ENCODE measurements around the gene NUP42.

The NUP42 gene

DNA sequence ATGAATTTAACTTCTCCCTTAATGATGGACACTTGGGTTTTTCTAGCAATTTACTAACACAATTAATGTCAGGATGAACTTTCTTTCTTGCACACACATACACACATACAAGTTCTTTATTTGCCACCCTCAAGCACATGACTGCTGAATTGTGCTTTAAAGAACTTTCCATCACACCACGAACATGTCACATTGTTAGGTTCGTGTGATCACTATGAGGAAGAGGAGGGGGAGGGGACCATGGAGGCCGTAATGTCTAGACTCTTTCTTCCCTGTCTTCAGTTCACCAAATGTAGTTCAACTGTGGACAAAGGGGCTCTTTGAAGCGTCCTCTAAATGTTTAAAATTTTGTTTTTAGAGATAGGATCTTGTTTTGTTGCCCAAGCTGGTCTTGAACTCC lies 31.0 kb downstream of the NUP42 start:
- no peak for TF ChIP-seq SIN3A (IDR thresholded peaks at IDR 0.05; ENCODE audit: borderline replicate concordance, insufficient read depth, low read length)
- no peak for TF ChIP-seq TAF1 (IDR thresholded peaks at IDR 0.05; ENCODE audit: borderline replicate concordance, insufficient read depth, low read length)
- TF ChIP-seq FOXP2 (optimal IDR thresholded peaks at IDR 0.05; ENCODE audit: borderline replicate concordance, extremely low read depth, extremely low read length, insufficient read depth), result no peak
- no peak for TF ChIP-seq POLR2AphosphoS5 (IDR thresholded peaks at IDR 0.05; ENCODE audit: low read depth, low read length)
- TF ChIP-seq, protein P1, sequence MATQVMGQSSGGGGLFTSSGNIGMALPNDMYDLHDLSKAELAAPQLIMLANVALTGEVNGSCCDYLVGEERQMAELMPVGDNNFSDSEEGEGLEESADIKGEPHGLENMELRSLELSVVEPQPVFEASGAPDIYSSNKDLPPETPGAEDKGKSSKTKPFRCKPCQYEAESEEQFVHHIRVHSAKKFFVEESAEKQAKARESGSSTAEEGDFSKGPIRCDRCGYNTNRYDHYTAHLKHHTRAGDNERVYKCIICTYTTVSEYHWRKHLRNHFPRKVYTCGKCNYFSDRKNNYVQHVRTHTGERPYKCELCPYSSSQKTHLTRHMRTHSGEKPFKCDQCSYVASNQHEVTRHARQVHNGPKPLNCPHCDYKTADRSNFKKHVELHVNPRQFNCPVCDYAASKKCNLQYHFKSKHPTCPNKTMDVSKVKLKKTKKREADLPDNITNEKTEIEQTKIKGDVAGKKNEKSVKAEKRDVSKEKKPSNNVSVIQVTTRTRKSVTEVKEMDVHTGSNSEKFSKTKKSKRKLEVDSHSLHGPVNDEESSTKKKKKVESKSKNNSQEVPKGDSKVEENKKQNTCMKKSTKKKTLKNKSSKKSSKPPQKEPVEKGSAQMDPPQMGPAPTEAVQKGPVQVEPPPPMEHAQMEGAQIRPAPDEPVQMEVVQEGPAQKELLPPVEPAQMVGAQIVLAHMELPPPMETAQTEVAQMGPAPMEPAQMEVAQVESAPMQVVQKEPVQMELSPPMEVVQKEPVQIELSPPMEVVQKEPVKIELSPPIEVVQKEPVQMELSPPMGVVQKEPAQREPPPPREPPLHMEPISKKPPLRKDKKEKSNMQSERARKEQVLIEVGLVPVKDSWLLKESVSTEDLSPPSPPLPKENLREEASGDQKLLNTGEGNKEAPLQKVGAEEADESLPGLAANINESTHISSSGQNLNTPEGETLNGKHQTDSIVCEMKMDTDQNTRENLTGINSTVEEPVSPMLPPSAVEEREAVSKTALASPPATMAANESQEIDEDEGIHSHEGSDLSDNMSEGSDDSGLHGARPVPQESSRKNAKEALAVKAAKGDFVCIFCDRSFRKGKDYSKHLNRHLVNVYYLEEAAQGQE (IDR thresholded peaks at IDR 0.05; ENCODE audit: insufficient read depth in 1 of 2, low read depth in 2 of 2, low read length in 2 of 2), result no peak

DNA sequence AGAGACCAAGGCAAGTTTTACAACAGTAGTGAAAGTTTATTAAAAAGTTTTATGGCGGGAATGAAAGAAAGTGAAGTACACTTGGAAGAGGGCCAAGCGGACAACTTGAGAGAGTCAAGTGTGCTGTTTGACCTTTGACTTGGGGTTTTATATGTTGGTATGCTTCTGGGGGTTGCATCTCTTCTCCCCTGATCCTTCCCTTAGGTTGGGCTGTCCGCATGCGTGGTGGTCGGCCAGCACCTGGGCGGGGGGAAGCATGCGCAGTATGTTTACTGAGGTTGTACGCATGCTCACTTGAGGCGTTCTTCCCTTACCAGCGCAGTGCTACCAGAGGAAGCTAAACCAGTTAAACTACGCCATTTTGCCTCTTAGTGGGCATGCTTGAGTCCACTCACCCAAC lies 31.9 kb downstream of the NUP42 start:
- no peak for TF ChIP-seq SIN3A (IDR thresholded peaks at IDR 0.05; ENCODE audit: borderline replicate concordance, insufficient read depth, low read length)
- no peak for TF ChIP-seq POLR2AphosphoS5 (IDR thresholded peaks at IDR 0.05; ENCODE audit: low read depth, low read length)
- TF ChIP-seq FOXP2 (optimal IDR thresholded peaks at IDR 0.05; ENCODE audit: borderline replicate concordance, extremely low read depth, extremely low read length, insufficient read depth), result no peak
- TF ChIP-seq, protein P1 (IDR thresholded peaks at IDR 0.05; ENCODE audit: insufficient read depth in 1 of 2, low read depth in 2 of 2, low read length in 2 of 2), result no peak
- TF ChIP-seq TAF1 (IDR thresholded peaks at IDR 0.05; ENCODE audit: borderline replicate concordance, insufficient read depth, low read length), result no peak

DNA sequence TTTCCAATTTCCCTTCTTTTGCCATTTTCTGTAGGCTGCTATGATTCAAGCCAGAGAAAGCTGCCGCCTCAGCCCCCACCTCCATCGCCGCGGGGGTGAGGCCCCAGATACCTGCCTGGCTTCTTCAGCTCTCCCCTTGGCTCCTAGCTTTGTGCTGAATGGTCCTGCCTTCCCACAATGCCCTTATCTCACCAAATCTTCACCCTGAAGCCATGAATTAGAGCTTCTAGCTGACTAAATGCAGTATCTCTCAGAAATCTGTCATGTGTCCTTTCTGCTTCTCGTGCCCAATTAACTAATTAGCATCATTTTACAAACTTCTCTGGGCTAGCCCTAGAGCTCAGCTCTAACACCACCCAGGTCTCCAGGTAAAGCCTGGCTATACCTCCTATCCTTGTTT lies 32.6 kb downstream of the NUP42 start:
- TF ChIP-seq FOXP2 (optimal IDR thresholded peaks at IDR 0.05; ENCODE audit: borderline replicate concordance, extremely low read depth, extremely low read length, insufficient read depth), result no peak
- TF ChIP-seq TAF1 (IDR thresholded peaks at IDR 0.05; ENCODE audit: borderline replicate concordance, insufficient read depth, low read length), result no peak
- no peak for TF ChIP-seq SIN3A (IDR thresholded peaks at IDR 0.05; ENCODE audit: borderline replicate concordance, insufficient read depth, low read length)
- TF ChIP-seq, protein P1 (IDR thresholded peaks at IDR 0.05; ENCODE audit: insufficient read depth in 1 of 2, low read depth in 2 of 2, low read length in 2 of 2), result no peak
- TF ChIP-seq POLR2AphosphoS5 (IDR thresholded peaks at IDR 0.05; ENCODE audit: low read depth, low read length), result no peak

DNA sequence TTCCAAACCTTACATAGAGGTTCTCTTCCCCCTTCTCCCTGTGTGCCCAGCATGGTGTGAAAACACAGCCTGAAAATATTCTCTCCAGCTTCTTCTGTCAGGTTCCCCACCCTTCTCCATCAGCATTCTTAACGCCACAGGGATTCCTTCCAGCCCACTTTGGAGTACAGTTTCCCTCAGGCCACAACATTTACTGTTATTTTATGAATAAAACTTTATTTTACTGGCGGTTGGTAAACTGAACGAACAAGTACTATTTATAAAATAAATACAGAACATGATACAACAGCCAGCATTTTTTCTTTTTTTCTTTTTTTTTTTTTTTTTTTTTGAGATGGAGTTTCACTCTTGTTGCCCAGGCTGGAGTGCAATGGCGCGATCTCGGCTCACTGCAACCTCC lies 33.1 kb downstream of the NUP42 start:
- TF ChIP-seq, protein P1 (IDR thresholded peaks at IDR 0.05; ENCODE audit: insufficient read depth in 1 of 2, low read depth in 2 of 2, low read length in 2 of 2), result no peak
- no peak for TF ChIP-seq FOXP2 (optimal IDR thresholded peaks at IDR 0.05; ENCODE audit: borderline replicate concordance, extremely low read depth, extremely low read length, insufficient read depth)
- no peak for TF ChIP-seq TAF1 (IDR thresholded peaks at IDR 0.05; ENCODE audit: borderline replicate concordance, insufficient read depth, low read length)
- TF ChIP-seq SIN3A (IDR thresholded peaks at IDR 0.05; ENCODE audit: borderline replicate concordance, insufficient read depth, low read length), result no peak
- no peak for TF ChIP-seq POLR2AphosphoS5 (IDR thresholded peaks at IDR 0.05; ENCODE audit: low read depth, low read length)

DNA sequence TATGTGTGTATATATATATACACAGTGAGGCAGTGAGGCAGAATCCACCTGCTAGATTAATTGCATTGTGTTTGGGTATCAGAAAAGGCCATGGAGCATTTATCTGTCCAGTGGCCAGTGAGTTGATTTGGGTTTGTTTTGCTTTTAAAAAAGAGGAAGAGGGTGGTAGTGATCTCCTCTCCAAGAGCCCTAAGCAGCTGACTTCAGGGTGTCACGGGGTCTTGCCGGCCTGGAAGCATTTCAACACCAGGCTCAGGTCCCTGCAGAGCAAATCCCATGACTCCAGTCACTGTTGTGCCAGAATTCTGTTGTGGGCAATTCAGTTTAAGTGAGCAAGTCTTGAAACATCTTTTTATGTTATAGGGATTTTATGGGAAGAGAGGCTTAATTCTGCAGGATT lies 34.2 kb downstream of the NUP42 start:
- TF ChIP-seq FOXP2 (optimal IDR thresholded peaks at IDR 0.05; ENCODE audit: borderline replicate concordance, extremely low read depth, extremely low read length, insufficient read depth) (no peak), SIN3A (IDR thresholded peaks at IDR 0.05; ENCODE audit: borderline replicate concordance, insufficient read depth, low read length) (no peak), POLR2AphosphoS5 (IDR thresholded peaks at IDR 0.05; ENCODE audit: low read depth, low read length) (no peak), TAF1 (IDR thresholded peaks at IDR 0.05; ENCODE audit: borderline replicate concordance, insufficient read depth, low read length) (no peak)
- TF ChIP-seq, protein P1 (IDR thresholded peaks at IDR 0.05; ENCODE audit: insufficient read depth in 1 of 2, low read depth in 2 of 2, low read length in 2 of 2), result no peak
